ENCODE measurements around the gene SCN1B.
"Not testable (repeated sequence)": the region's sequence is repeated elsewhere in the genome, so short reads cannot be mapped to it uniquely, and the experiment has no call there.

DNA sequence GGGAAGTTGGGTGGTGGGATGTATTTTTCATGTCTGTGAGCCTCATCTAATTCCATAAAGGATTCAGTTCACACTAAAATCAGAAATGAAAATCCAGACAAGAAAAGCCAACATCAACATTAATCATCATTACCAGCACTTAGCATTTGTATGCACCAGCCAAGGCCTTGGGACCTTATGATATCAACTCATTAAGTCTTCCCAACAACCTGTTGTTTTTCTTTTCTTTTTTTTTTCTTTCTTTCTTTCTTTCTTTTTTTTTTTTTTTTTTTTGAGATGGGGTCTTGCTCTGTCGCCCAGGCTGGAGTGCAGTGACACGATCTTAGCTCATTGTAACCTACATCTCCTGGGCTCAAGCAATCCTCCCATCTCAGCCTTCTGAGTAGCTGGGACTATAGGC, 20.4 kb downstream of the SCN1B start:
- not testable (repeated sequence) for TF ChIP-seq POLR2A (IDR thresholded peaks at IDR 0.05; ENCODE audit: low read depth, low read length); JUNB (IDR thresholded peaks at IDR 0.05); IRF3 (IDR thresholded peaks at IDR 0.05); TAF1 (IDR thresholded peaks at IDR 0.05; ENCODE audit: borderline replicate concordance, low read depth, low read length); SPI1 (IDR thresholded peaks at IDR 0.05; ENCODE audit: borderline replicate concordance, insufficient read depth, low read depth, low read length); ATF3 (IDR thresholded peaks at IDR 0.05; ENCODE audit: borderline replicate concordance, extremely low read depth, low read depth, low read length); PRDM15 (CRISPR knock-in tag; IDR thresholded peaks at IDR 0.05); SIN3A (IDR thresholded peaks at IDR 0.05; ENCODE audit: low read depth, low read length); MAX (IDR thresholded peaks at IDR 0.05; ENCODE audit: low read depth, low read length); CHD2 (IDR thresholded peaks at IDR 0.05; ENCODE audit: borderline replicate concordance, low read depth, low read length); SMC3 (IDR thresholded peaks at IDR 0.05; ENCODE audit: borderline replicate concordance, low read length); SREBF1 (IDR thresholded peaks at IDR 0.05; ENCODE audit: low read length); MEF2A (IDR thresholded peaks at IDR 0.05; ENCODE audit: insufficient read depth, low read depth, low read length)
- TF ChIP-seq, protein P1, sequence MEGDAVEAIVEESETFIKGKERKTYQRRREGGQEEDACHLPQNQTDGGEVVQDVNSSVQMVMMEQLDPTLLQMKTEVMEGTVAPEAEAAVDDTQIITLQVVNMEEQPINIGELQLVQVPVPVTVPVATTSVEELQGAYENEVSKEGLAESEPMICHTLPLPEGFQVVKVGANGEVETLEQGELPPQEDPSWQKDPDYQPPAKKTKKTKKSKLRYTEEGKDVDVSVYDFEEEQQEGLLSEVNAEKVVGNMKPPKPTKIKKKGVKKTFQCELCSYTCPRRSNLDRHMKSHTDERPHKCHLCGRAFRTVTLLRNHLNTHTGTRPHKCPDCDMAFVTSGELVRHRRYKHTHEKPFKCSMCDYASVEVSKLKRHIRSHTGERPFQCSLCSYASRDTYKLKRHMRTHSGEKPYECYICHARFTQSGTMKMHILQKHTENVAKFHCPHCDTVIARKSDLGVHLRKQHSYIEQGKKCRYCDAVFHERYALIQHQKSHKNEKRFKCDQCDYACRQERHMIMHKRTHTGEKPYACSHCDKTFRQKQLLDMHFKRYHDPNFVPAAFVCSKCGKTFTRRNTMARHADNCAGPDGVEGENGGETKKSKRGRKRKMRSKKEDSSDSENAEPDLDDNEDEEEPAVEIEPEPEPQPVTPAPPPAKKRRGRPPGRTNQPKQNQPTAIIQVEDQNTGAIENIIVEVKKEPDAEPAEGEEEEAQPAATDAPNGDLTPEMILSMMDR (IDR thresholded peaks at IDR 0.05 in 2 of 3, conservative IDR thresholded peaks at IDR 0.05 in 1 of 3; ENCODE audit: control insufficient read depth in 2 of 3, extremely low read depth in 1 of 3, insufficient read depth in 1 of 3, low read depth in 3 of 3, low read length in 3 of 3) = not testable (repeated sequence)
